Spleen (tissue), 7 donors: ENCODE results near the gene NSMCE4A.

ENCODE experiments used
- POLR2A ChIP-seq, 3 donors: fragments of 450-650 bp; IDR thresholded peaks; one replicate each; pipeline ENCODE4 v1.5.1; 2017; ENCODE audit warnings: antibody characterized with exemption in 3 of 3, mild to moderate bottlenecking in 1 of 3
- POLR2AphosphoS5 ChIP-seq, 3 donors: sonication (generic); formaldehyde crosslinking; IDR thresholded peaks; one replicate each; pipeline ENCODE4 v1.5.1; 2017; ENCODE audit warnings: antibody characterized with exemption in 3 of 3
- TF ChIP-seq, protein P1 (sequence below), 11 experiments: fragments of 200-600 bp in 7 of 11; fragments of 450-650 bp in 4 of 11; sonication (generic) in 4 of 11; IDR thresholded peaks in 8 of 11; conservative IDR thresholded peaks in 3 of 11; 1 replicate in 7 of 11; 2 replicates in 4 of 11; pipeline versions ENCODE4 v1.4.0 to v1.8.0; 2016 to 2021; ENCODE audit warnings: antibody characterized with exemption in 11 of 11, inconsistent platforms in 4 of 11, mild to moderate bottlenecking in 1 of 11
- donor health status: DM: no; HTN: no; CAD: no; lungs with moderate emphysema.
- donor health status: DM: no; HTN: no; CAD: no.
- donor health status: DM: no; HTN: no; CAD: no.

DNA sequence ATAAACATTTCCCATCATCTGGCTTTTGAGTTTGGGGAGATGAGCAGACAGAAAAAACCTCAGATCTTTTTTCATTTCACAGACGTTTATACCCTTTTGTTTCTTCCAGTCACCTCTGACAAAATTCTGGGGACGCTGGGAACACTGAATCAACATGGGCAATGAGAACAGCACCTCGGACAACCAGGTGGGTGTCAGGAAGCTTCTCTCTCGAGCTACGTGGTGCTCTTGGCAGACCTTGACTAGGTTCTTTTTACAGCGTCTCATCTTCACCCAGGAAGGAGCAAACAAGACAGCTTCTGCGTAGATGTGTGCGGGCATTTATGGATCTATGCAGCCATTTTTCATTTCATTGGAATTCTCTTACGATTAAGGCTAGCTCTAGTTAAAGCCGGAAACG is 46.8 kb upstream of the NSMCE4A start:
- TF ChIP-seq, protein P1, sequence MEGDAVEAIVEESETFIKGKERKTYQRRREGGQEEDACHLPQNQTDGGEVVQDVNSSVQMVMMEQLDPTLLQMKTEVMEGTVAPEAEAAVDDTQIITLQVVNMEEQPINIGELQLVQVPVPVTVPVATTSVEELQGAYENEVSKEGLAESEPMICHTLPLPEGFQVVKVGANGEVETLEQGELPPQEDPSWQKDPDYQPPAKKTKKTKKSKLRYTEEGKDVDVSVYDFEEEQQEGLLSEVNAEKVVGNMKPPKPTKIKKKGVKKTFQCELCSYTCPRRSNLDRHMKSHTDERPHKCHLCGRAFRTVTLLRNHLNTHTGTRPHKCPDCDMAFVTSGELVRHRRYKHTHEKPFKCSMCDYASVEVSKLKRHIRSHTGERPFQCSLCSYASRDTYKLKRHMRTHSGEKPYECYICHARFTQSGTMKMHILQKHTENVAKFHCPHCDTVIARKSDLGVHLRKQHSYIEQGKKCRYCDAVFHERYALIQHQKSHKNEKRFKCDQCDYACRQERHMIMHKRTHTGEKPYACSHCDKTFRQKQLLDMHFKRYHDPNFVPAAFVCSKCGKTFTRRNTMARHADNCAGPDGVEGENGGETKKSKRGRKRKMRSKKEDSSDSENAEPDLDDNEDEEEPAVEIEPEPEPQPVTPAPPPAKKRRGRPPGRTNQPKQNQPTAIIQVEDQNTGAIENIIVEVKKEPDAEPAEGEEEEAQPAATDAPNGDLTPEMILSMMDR (IDR thresholded peaks at IDR 0.05 in 8 of 11, conservative IDR thresholded peaks at IDR 0.05 in 3 of 11): no peak
- TF ChIP-seq POLR2AphosphoS5 (IDR thresholded peaks at IDR 0.05) (no peak), POLR2A (IDR thresholded peaks at IDR 0.05) (no peak)
